ENCODE results near the gene CNIH3. TPM values are rescaled to one million over a fixed set of nuclear protein-coding genes. Genes with fewer than 3 reads are reported as not detected.

Gene CNIH3
- total RNA-seq, 1 experiment from 2014 or later: 4.2 TPM

GRCh38 chr1:224644553-224645154 is 28.5 kb downstream of the CNIH3 start:
- Histone ChIP-seq H3K4me1 (ENCODE audit: insufficient read depth, low read length) (no peaks in the 10 kb centered on the region), H2AFZ (ENCODE audit: low read length) (no peak overlapping the region), H3T11ph (ENCODE audit: low read length) (no peak overlapping the region), H3K27me3 (ENCODE audit: insufficient read depth, low read length) (no peaks in the 10 kb centered on the region), H3K4ac (ENCODE audit: low read depth, low read length) (no peak overlapping the region), H3K27ac (ENCODE audit: insufficient read length, low read depth, low read length) (no peak overlapping the region), H3K9ac (ENCODE audit: extremely low read depth, insufficient read length, low read length) (no peak overlapping the region), H4K20me1 (ENCODE audit: control insufficient read depth, insufficient read depth, insufficient read length) (no peaks in the 10 kb centered on the region), H3K23ac (ENCODE audit: insufficient read length, low read depth, low read length) (no peak overlapping the region), H3K18ac (ENCODE audit: insufficient read length, low read depth, low read length) (no peak overlapping the region), H2AK5ac (ENCODE audit: insufficient read length, low read length) (no peak overlapping the region), H2BK12ac (ENCODE audit: insufficient read length, low read depth, low read length) (no peak overlapping the region), H3K4me2 (ENCODE audit: insufficient read depth, insufficient read length, low read length) (no peak overlapping the region), H4K8ac (replicated peaks; ENCODE audit: insufficient read length, low read depth, low read length) (no peak overlapping the region), H3K9me3 (ENCODE audit: control insufficient read depth, low read depth, low read length) (no peaks in the 10 kb centered on the region), H3K79me1 (ENCODE audit: insufficient read depth, low read depth, low read length, poor library complexity, severe bottlenecking) (no peaks in the 10 kb centered on the region), H2BK120ac (ENCODE audit: low read depth, low read length, poor library complexity, severe bottlenecking) (no peak overlapping the region), H2BK5ac (ENCODE audit: insufficient read length, low read length) (no peak overlapping the region), H2BK20ac (ENCODE audit: low read depth, low read length, poor library complexity, severe bottlenecking) (no peak overlapping the region), H3K79me2 (ENCODE audit: insufficient read depth, low read length) (no peaks in the 10 kb centered on the region), H3K56ac (ENCODE audit: insufficient read length, low read depth, low read length) (no peak overlapping the region), H3K14ac (ENCODE audit: insufficient read depth, low read length) (no peak overlapping the region), H2BK15ac (ENCODE audit: low read depth, low read length) (no peak overlapping the region), H3K23me2 (ENCODE audit: insufficient read length, low read depth, low read length, poor library complexity, severe bottlenecking) (no peaks in the 10 kb centered on the region), H4K91ac (ENCODE audit: insufficient read length, low read depth, low read length) (no peak overlapping the region), H4K5ac (ENCODE audit: insufficient read length, low read depth, low read length) (no peak overlapping the region)
- Mint-ChIP-seq H3K4me3 (no peak overlapping the region), H3K27me3 (ENCODE audit: low read depth) (peaks cover 2% of the 10 kb centered on the region; the same call in 1 of the 2 replicates), H3K36me3 (ENCODE audit: insufficient read depth in 1 of 3, low read depth in 3 of 3) (no peaks in the 10 kb centered on the region), H3K27ac (no peak overlapping the region), H3K9me3 (no peaks in the 10 kb centered on the region), H3K4me1 (peaks cover 16 to 17% of the 10 kb centered on the region in 2 experiments)
- peak; percentile 77 for DNase-seq
- WGBS (ENCODE audit: extremely low coverage, insufficient read length, low lambda C conversion rate): no CpG with 5 or more reads among the region's 5 CpGs
- TF ChIP-seq CTCF (conservative IDR thresholded peaks at IDR 0.05): peak; percentile 89
